HTERT RPE-1 (cell line): ENCODE measurements around the gene JAZF1.
"Not testable (repeated sequence)": the region's sequence is repeated elsewhere in the genome, so short reads cannot be mapped to it uniquely, and the experiment has no call there.

ENCODE experiments used
- in situ Hi-C: fragments of 300-500 bp; cut with MboI; formaldehyde crosslinking; loops from 4 replicates; pipeline ENCODE4 v1.14.3; 2020; ENCODE audit warnings: low sequenced_read_pairs

Gene JAZF1

GRCh38 chr7:27923642-27923980, 257.0 kb downstream of the JAZF1 start:
- in situ Hi-C loops = no loop called here

- in situ Hi-C loops = no loop called here
Measured at GRCh38 chr7:27922907-27923641, 257.5 kb downstream of the JAZF1 start.

DNA sequence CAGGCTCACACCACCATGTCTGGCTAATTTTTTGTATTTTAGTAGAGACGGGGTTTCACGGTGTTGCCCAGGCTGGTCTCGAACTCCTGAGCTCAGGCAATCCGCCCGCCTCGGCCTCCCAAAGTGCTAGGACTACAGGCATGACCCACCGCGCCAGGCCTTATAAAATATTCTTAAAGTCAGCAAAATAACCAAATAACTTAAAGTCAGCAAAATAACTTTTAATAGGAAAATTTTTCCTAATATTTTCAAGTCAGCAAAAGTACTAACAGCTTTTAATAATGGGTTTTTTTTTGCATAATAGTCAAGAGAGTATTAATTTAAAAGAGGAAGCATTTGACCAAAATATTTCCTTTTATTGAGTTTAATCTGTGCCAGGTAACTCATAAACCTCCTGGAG, 258.2 kb downstream of the JAZF1 start:
- in situ Hi-C loops = not testable (repeated sequence)

DNA sequence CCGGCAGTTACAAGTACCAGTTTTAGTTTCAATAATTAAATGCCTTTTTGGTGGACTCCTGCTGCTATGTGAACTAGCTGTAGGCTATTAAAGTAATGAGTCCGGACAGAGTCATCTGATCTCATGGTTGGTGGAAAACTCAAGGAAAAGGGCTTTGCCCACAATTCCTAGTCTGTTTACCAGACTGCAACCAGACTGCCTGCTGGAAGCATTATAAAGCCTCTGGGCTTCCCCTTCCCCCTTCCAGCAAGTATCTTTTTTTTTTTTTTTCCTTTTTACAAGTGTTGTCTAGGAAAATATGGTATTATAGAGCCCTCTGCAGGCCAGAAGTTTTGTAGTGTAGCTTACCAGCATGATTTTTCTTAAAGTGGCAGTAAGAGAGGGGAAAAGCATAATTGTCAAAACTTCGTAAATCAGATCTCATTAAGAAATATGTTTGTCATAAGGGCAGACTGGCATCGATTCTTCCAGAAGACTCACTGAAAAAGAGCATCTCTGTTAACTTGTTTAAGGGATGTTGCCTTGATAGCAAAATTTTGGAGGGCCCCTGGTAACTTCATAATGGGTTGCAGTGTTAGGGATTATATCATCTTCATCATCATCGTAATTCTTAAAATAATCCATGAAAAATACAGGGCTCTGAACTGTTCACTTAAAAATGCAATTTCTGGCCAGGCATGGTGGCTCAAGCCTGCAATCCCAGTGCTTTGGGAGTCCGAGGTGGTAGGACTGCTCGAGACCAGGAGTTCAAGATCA, 259.3 kb downstream of the JAZF1 start:
- in situ Hi-C loops = no loop called here

- in situ Hi-C loops = no loop called here
Measured at GRCh38 chr7:27920281-27920946, 260.2 kb downstream of the JAZF1 start.

GRCh38 chr7:27918503-27918902, 262.1 kb downstream of the JAZF1 start:
- in situ Hi-C loops = no loop called here

- in situ Hi-C loops = no loop called here
Measured at GRCh38 chr7:27917774-27918314, 262.8 kb downstream of the JAZF1 start.

DNA sequence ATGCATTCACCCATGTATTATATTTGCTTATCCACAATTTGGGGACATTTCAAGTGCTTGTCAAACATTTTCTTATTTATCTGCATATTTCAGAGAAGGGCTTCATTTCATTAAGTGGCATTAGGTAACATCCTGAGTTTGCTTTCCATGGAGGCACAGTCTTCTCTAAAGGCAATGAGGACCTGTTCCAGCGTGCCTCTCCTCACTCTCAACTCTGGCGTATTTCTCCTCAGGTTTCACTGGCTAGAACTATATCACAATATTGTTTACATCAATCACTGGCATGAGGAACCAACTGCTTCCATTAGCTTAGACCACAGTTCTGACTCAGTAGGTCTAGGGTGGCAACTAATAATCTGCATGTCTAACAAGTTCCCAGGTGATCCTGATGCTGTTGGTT, 263.5 kb downstream of the JAZF1 start:
- in situ Hi-C loops = no loop called here

DNA sequence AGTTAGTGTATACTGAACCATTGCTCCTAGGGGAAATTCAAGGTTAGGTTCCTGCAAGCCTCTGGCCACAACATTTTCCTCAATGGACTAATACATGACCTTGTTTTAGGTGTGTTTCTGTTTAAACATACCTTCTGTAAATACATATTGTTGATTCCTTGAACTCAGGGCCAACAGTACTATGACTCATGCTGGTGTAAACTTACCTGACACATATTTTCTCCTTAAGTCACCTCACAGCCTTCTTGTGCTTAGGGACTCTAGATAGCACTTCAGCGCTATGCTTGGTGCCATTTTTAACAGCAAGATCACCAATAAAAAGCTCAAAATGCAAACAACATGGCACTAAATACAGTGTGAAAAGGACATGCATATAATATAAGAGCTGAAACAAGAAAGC, 264.2 kb downstream of the JAZF1 start:
- in situ Hi-C loops = no loop called here

DNA sequence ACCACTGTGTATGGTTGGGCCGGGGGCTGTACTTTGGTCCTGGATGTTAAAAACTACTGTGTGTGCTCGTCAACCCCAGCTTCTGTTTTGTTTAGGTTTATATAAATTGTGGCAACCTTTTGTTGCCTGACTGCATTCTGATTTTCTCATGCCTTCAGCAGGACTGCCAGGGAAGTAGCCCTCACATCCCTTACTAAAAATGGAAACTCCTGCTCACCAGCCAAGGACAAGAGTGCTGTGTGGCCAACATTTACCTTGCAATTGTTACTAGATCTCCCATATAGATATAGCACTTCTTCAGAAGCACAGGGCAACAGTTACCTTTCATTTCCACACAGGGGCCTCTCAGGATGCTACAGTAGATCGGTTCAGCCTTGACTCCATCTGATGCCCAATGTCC, 266.2 kb downstream of the JAZF1 start:
- in situ Hi-C loops = no loop called here

- in situ Hi-C loops = no loop called here
Measured at GRCh38 chr7:27912751-27913150, 267.8 kb downstream of the JAZF1 start.

DNA sequence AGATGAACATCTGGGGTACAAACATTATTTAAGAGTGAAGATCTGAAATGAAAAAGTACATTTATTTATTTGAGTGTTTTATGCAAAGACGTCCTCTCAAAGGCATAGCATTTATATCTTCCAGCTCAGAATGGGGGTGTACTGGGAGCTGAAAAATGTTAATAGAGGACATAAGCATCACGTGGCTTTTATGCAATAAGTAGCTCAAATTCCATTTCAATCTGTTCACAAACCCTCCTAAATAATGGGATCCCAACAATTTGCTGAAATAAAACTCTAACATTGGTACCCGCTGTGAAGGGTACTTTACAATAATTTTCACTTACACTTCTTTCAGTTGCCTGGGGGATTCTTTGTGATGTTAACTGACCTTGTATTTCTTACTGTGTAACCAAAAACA, 268.7 kb downstream of the JAZF1 start:
- in situ Hi-C loops = no loop called here

- in situ Hi-C loops = no loop called here
Measured at GRCh38 chr7:27910326-27910725, 270.3 kb downstream of the JAZF1 start.

DNA sequence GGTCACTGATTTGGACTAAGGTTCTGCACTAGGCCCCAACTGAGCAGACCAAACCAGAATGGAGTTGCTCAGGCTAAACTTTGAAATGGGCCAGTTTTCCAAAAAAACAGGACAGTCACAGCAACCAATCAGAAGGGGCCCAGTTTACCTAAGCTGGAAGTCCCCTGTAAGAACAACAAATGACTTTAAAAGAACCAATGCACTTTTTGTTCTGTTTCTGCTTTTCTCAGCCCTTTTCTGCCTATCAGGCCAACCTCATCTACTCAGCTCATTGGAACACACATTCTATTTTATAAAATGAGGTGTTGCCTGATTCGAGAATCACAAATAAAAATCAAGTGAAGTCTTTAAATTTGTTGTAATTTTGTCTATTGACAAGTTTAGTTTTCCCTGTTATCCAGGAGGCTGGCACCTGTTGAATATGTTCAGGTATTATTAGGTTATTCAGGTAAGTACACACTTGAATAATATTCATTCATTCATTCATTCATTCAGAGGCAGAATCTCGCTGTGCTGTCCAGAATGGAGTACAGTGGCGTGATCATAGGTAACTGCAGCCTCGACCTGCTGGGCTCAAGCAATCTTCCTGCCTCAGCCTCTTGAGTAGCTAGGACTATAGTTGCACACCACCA, 271.9 kb downstream of the JAZF1 start:
- in situ Hi-C loops = no loop called here

DNA sequence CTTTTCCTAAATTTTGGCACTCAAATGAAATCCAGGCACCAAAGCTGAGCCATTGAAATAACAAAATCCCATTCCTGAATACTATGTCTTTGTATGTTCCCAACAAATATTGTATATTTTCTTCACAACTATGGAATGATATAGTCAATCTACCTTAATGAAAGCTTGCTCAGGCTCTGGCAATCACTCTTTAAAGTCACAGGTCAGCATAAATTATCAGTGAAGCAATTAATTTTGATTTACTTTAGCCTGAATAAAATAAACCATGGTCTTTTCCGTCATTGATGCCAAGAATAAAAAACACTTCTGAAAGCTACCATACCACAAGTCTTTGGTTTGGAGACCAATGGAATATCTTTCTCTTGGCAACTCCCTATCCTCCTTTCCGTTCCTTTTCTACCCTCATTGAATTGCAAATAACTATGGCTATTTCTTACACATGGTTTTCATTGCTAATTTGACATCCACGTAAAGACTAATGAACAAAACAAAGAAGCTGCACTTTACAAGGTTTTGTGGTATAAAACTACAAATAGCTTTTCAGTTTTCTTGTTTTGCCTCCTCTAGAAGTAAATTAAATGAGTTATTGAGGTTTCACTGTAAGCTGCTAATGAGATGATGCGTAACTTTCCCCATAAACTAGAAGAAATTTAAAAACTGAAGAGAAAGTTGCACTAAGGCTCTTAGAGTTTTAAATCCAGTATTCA, 274.1 kb downstream of the JAZF1 start:
- in situ Hi-C loops = no loop called here

- in situ Hi-C loops = no loop called here
Measured at GRCh38 chr7:27905951-27906350, 274.6 kb downstream of the JAZF1 start.

- in situ Hi-C loops = no loop called here
Measured at GRCh38 chr7:27901028-27901760, 279.4 kb downstream of the JAZF1 start.

- in situ Hi-C loops = no loop called here
Measured at GRCh38 chr7:27900006-27900405, 280.6 kb downstream of the JAZF1 start.

DNA sequence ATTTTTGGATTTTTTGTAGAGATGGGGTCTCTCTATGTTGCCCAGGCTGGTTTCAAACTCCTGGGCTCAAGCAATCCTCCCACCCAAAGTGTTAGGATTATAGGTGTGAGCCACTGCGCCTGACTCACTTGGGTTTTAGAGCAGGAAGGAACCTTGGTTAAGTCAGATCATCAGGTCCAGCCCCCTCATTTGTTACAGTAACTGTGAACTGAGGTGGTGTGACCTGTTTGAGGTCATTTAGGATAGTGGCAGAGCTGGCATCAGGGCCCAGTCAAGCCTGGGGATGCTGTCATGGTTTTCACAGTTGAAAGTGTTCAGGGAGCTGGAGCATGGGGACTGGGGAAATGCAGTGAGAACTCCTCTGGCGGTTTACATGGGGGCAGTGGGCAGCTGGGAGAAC, 281.0 kb downstream of the JAZF1 start:
- in situ Hi-C loops = no loop called here

DNA sequence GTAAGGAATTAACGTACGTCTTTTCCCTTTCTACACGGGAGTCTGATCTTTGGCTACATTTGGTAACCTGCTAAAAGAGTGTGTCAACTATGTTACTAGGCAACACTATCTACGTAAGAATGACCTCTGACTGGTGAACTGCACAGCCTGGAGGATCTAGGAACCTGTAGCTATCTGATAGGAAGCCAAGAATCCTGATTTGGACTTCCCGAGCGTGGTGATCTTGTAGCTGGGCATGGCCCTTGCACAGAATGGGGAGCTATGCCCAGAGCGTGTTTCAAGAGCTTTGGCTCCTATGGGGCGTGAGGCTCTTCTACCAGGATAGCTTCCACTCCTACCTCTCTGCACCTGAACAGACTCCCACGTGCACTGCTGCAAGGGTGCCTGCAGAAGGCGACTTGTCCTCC, 283.2 kb downstream of the JAZF1 start:
- in situ Hi-C loops = no loop called here
